Activated naive CD4-positive, alpha-beta T cell treated with anti-CD3 and anti-CD28 coated beads, Interleukin-2, amount 10 ng/mL, durations not matched to agents 7 days and 5 days (primary cell): ENCODE results near the gene NRF1.

Experiments used
- CTCF ChIA-PET: fragments of 350-600 bp; sonication (Branson Sonifier 250); formaldehyde crosslinking; loops from one replicate; lab custom pipeline; 2021; ENCODE audit warnings: antibody characterized with exemption; lab: Charles Lee
- DNase-seq: peaks from one replicate; pipeline ENCODE4 v3.0.0-alpha.2; 2020
- H3K27ac Mint-ChIP-seq: one replicate; pipeline ENCODE4 v1.8.0; 2021; ENCODE audit warnings: mild to moderate bottlenecking, moderate library complexity, mixed read lengths
- H3K27me3 Mint-ChIP-seq: one replicate; pipeline ENCODE4 v1.8.0; 2021; ENCODE audit warnings: mild to moderate bottlenecking, mixed read lengths
- H3K36me3 Mint-ChIP-seq: one replicate; pipeline ENCODE4 v1.8.0; 2021; ENCODE audit warnings: mixed read lengths
- H3K4me1 Mint-ChIP-seq: one replicate; pipeline ENCODE4 v1.8.0; 2021; ENCODE audit warnings: mixed read lengths
- H3K4me3 Mint-ChIP-seq: one replicate; pipeline ENCODE4 v1.8.0; 2021; ENCODE audit warnings: mild to moderate bottlenecking, moderate library complexity, mixed read lengths
- H3K9me3 Mint-ChIP-seq: one replicate; pipeline ENCODE4 v1.8.0; 2021; ENCODE audit warnings: mixed read lengths

The NRF1 gene

GRCh38 chr7:129762387-129762969 lies 151.0 kb downstream of the NRF1 start:
- no peak overlapping the region for H3K27ac Mint-ChIP-seq
- H3K27me3 Mint-ChIP-seq = peaks cover 9% of the 10 kb centered on the region
- no peaks in the 10 kb centered on the region for H3K4me1 Mint-ChIP-seq
- no peaks in the 10 kb centered on the region for H3K9me3 Mint-ChIP-seq
- CTCF ChIA-PET = no interaction called here
- no peaks in the 10 kb centered on the region for H3K36me3 Mint-ChIP-seq
- DNase-seq = no peak
- no peak overlapping the region for H3K4me3 Mint-ChIP-seq

- peaks cover 14% of the 10 kb centered on the region for H3K27me3 Mint-ChIP-seq
- H3K4me3 Mint-ChIP-seq = no peak overlapping the region
- no peaks in the 10 kb centered on the region for H3K4me1 Mint-ChIP-seq
- CTCF ChIA-PET = interaction anchor here (0.7 kb wide), 1 partner anchor 158 kb away, joined by 3 read pairs; no protein-coding TSS in a partner anchor
- DNase-seq = no peak
- no peaks in the 10 kb centered on the region for H3K9me3 Mint-ChIP-seq
- no peak overlapping the region for H3K27ac Mint-ChIP-seq
- H3K36me3 Mint-ChIP-seq = no peaks in the 10 kb centered on the region
These were observed 152.9 kb downstream of the NRF1 start for GRCh38 chr7:129764247-129765084.

GRCh38 chr7:129765352-129765751 lies 153.8 kb downstream of the NRF1 start:
- DNase-seq = no peak
- CTCF ChIA-PET = interaction anchor here (0.7 kb wide), 1 partner anchor 159 kb away, joined by 3 read pairs; no protein-coding TSS in a partner anchor
- no peak overlapping the region for H3K4me3 Mint-ChIP-seq
- H3K4me1 Mint-ChIP-seq = no peaks in the 10 kb centered on the region
- H3K36me3 Mint-ChIP-seq = no peaks in the 10 kb centered on the region
- no peaks in the 10 kb centered on the region for H3K9me3 Mint-ChIP-seq
- peaks cover 19% of the 10 kb centered on the region for H3K27me3 Mint-ChIP-seq
- no peak overlapping the region for H3K27ac Mint-ChIP-seq

- Mint-ChIP-seq H3K9me3 (no peaks in the 10 kb centered on the region), H3K4me1 (peaks cover 2% of the 10 kb centered on the region), H3K4me3 (no peak overlapping the region), H3K36me3 (no peaks in the 10 kb centered on the region), H3K27ac (no peak overlapping the region), H3K27me3 (peaks cover 34% of the 10 kb centered on the region)
- DNase-seq = no peak
- CTCF ChIA-PET = interaction anchor here (1.1 kb wide), 1 partner anchor 62 kb away, joined by 3 read pairs; no protein-coding TSS in a partner anchor
These were observed 155.8 kb downstream of the NRF1 start for GRCh38 chr7:129767120-129768015.

GRCh38 chr7:129768614-129769399 lies 157.3 kb downstream of the NRF1 start:
- CTCF ChIA-PET = no interaction called here
- no peak overlapping the region for H3K27ac Mint-ChIP-seq
- H3K4me1 Mint-ChIP-seq = peaks cover 2% of the 10 kb centered on the region
- no peaks in the 10 kb centered on the region for H3K36me3 Mint-ChIP-seq
- peaks cover 46% of the 10 kb centered on the region for H3K27me3 Mint-ChIP-seq
- DNase-seq = no peak
- H3K9me3 Mint-ChIP-seq = no peaks in the 10 kb centered on the region
- no peak overlapping the region for H3K4me3 Mint-ChIP-seq

GRCh38 chr7:129769400-129769774 lies 157.9 kb downstream of the NRF1 start:
- H3K27ac Mint-ChIP-seq = no peak overlapping the region
- no peak overlapping the region for H3K4me3 Mint-ChIP-seq
- peaks cover 51% of the 10 kb centered on the region for H3K27me3 Mint-ChIP-seq
- peaks cover 2% of the 10 kb centered on the region for H3K4me1 Mint-ChIP-seq
- no peak for DNase-seq
- H3K36me3 Mint-ChIP-seq = no peaks in the 10 kb centered on the region
- CTCF ChIA-PET = no interaction called here
- H3K9me3 Mint-ChIP-seq = no peaks in the 10 kb centered on the region

GRCh38 chr7:129769866-129770808 lies 158.6 kb downstream of the NRF1 start:
- Mint-ChIP-seq H3K27me3 (peaks cover 58% of the 10 kb centered on the region), H3K4me3 (no peak overlapping the region), H3K27ac (no peak overlapping the region), H3K4me1 (peaks cover 2% of the 10 kb centered on the region), H3K36me3 (no peaks in the 10 kb centered on the region), H3K9me3 (no peaks in the 10 kb centered on the region)
- CTCF ChIA-PET = no interaction called here
- DNase-seq = no peak

GRCh38 chr7:129771201-129771927 lies 159.8 kb downstream of the NRF1 start:
- CTCF ChIA-PET = no interaction called here
- no peak for DNase-seq
- Mint-ChIP-seq H3K27ac (no peak overlapping the region), H3K9me3 (no peaks in the 10 kb centered on the region), H3K4me1 (peaks cover 2% of the 10 kb centered on the region), H3K4me3 (no peak overlapping the region), H3K36me3 (no peaks in the 10 kb centered on the region), H3K27me3 (peaks cover 62% of the 10 kb centered on the region)

- no peak for DNase-seq
- Mint-ChIP-seq H3K9me3 (no peaks in the 10 kb centered on the region), H3K27ac (no peak overlapping the region), H3K4me3 (no peak overlapping the region), H3K4me1 (peaks cover 2% of the 10 kb centered on the region), H3K27me3 (peaks cover 68% of the 10 kb centered on the region), H3K36me3 (no peaks in the 10 kb centered on the region)
- CTCF ChIA-PET = no interaction called here
These were observed 160.5 kb downstream of the NRF1 start for GRCh38 chr7:129771928-129772479.

- Mint-ChIP-seq H3K27me3 (peaks cover 76% of the 10 kb centered on the region), H3K9me3 (no peaks in the 10 kb centered on the region), H3K4me3 (no peak overlapping the region), H3K27ac (no peak overlapping the region), H3K4me1 (peaks cover 2% of the 10 kb centered on the region), H3K36me3 (no peaks in the 10 kb centered on the region)
- CTCF ChIA-PET = interaction anchor here (1.1 kb wide), 1 partner anchor 158 kb away, joined by 3 read pairs; no protein-coding TSS in a partner anchor
- no peak for DNase-seq
These were observed 161.2 kb downstream of the NRF1 start for GRCh38 chr7:129772646-129773280.

- DNase-seq = no peak
- Mint-ChIP-seq H3K4me1 (peaks cover 3% of the 10 kb centered on the region), H3K36me3 (no peaks in the 10 kb centered on the region), H3K27me3 (peaks cover 81% of the 10 kb centered on the region), H3K4me3 (no peak overlapping the region), H3K9me3 (no peaks in the 10 kb centered on the region), H3K27ac (no peak overlapping the region)
- CTCF ChIA-PET = interaction anchor here (1.1 kb wide), 1 partner anchor 159 kb away, joined by 3 read pairs; no protein-coding TSS in a partner anchor
These were observed 161.8 kb downstream of the NRF1 start for GRCh38 chr7:129773328-129773731.
